ENCODE measurements around the gene SNAPIN. TPM values are rescaled to one million over a fixed set of nuclear protein-coding genes. Genes with fewer than 3 reads are reported as not detected.
"Not testable (repeated sequence)": the region's sequence is repeated elsewhere in the genome, so short reads cannot be mapped to it uniquely, and the experiment has no call there.

Gene SNAPIN
- total and polyA plus RNA-seq, 4 donors = 26.3 to 38.1 (median 33.6) TPM

GRCh38 chr1:153638261-153638660, 20.2 kb upstream of the SNAPIN start:
- WGBS, 2 donors = 92 to 94% methylated on average over 6 of the region's 6 CpGs
- no peaks in the 10 kb centered on the region for H3K27me3 ChIP-seq (ENCODE audit: control insufficient read depth in 3 of 3, insufficient read depth in 3 of 3, low read length in 2 of 3)
- no peak overlapping the region for H3K4me3 ChIP-seq
- H3K9me3 ChIP-seq (ENCODE audit: control insufficient read depth in 4 of 4, insufficient read depth in 3 of 4, low read length in 3 of 4) = no peaks in the 10 kb centered on the region
- H3K4me1 ChIP-seq (ENCODE audit: control insufficient read depth in 5 of 5, insufficient read depth in 5 of 5, low read length in 5 of 5) = peaks cover 0 to 15% (median 7%) of the 10 kb centered on the region in 5 donors
- DNase-seq (no peak), ATAC-seq (ENCODE audit: insufficient read depth, low FRiP score) (no peak)
- peak overlapping the region in 1 of 2 donors; percentile 42 for H3K9ac ChIP-seq (ENCODE audit: insufficient read depth in 1 of 2, low read length in 2 of 2)
- H3K27ac ChIP-seq (ENCODE audit: low read depth in 1 of 2, low read length in 1 of 2) = peak overlapping the region in 1 of 2 donors; percentile 49
- peaks cover 33 to 60% (median 47%) of the 10 kb centered on the region in 4 donors for H3K36me3 ChIP-seq (ENCODE audit: control insufficient read depth in 4 of 4, insufficient read depth in 4 of 4, low read length in 4 of 4)
- TF ChIP-seq CTCF (IDR thresholded peaks at IDR 0.05; ENCODE audit: control extremely low read depth, extremely low read depth) = no peak

GRCh38 chr1:153639280-153639679, 19.2 kb upstream of the SNAPIN start:
- no peak for TF ChIP-seq CTCF (IDR thresholded peaks at IDR 0.05; ENCODE audit: control extremely low read depth, extremely low read depth)
- H3K9ac ChIP-seq (ENCODE audit: insufficient read depth in 1 of 2, low read length in 2 of 2) = no peak overlapping the region
- peaks cover 0 to 15% (median 5%) of the 10 kb centered on the region in 5 donors for H3K4me1 ChIP-seq (ENCODE audit: control insufficient read depth in 5 of 5, insufficient read depth in 5 of 5, low read length in 5 of 5)
- H3K27ac ChIP-seq (ENCODE audit: low read depth in 1 of 2, low read length in 1 of 2) = no peak overlapping the region
- 87 to 92% methylated on average over 3 of the region's 3 CpGs for WGBS, 2 donors
- ATAC-seq (ENCODE audit: insufficient read depth, low FRiP score) (no peak), DNase-seq (no peak)
- no peaks in the 10 kb centered on the region for H3K27me3 ChIP-seq (ENCODE audit: control insufficient read depth in 3 of 3, insufficient read depth in 3 of 3, low read length in 2 of 3)
- no peaks in the 10 kb centered on the region for H3K9me3 ChIP-seq (ENCODE audit: control insufficient read depth in 4 of 4, insufficient read depth in 3 of 4, low read length in 3 of 4)
- H3K36me3 ChIP-seq (ENCODE audit: control insufficient read depth in 4 of 4, insufficient read depth in 4 of 4, low read length in 4 of 4) = peaks cover 41 to 65% (median 51%) of the 10 kb centered on the region in 4 donors
- H3K4me3 ChIP-seq = no peak overlapping the region

GRCh38 chr1:153640213-153640612, 18.3 kb upstream of the SNAPIN start:
- H3K27me3 ChIP-seq (ENCODE audit: control insufficient read depth in 3 of 3, insufficient read depth in 3 of 3, low read length in 2 of 3); H3K9ac ChIP-seq (ENCODE audit: insufficient read depth in 1 of 2, low read length in 2 of 2); H3K9me3 ChIP-seq (ENCODE audit: control insufficient read depth in 4 of 4, insufficient read depth in 3 of 4, low read length in 3 of 4); H3K4me3 ChIP-seq; DNase-seq; ATAC-seq (ENCODE audit: insufficient read depth, low FRiP score): not testable (repeated sequence)
- Histone ChIP-seq H3K36me3 (ENCODE audit: control insufficient read depth in 4 of 4, insufficient read depth in 4 of 4, low read length in 4 of 4) (peaks cover 46 to 70% (median 55%) of the 10 kb centered on the region in 4 donors), H3K27ac (ENCODE audit: low read depth in 1 of 2, low read length in 1 of 2) (peak overlapping the region in 1 of 2 donors; percentile 59), H3K4me1 (ENCODE audit: control insufficient read depth in 5 of 5, insufficient read depth in 5 of 5, low read length in 5 of 5) (peaks cover 0 to 15% (median 5%) of the 10 kb centered on the region in 5 donors)
- WGBS, 2 donors = 80 to 97% methylated on average over 5 of the region's 5 CpGs

GRCh38 chr1:153640861-153641260, 17.6 kb upstream of the SNAPIN start:
- Histone ChIP-seq H3K9me3 (ENCODE audit: control insufficient read depth in 4 of 4, insufficient read depth in 3 of 4, low read length in 3 of 4) (no peaks in the 10 kb centered on the region), H3K4me3 (no peak overlapping the region), H3K4me1 (ENCODE audit: control insufficient read depth in 5 of 5, insufficient read depth in 5 of 5, low read length in 5 of 5) (peaks cover 0 to 15% (median under 1%) of the 10 kb centered on the region in 5 donors), H3K9ac (ENCODE audit: insufficient read depth in 1 of 2, low read length in 2 of 2) (peak overlapping the region in 1 of 2 donors; percentile 20), H3K36me3 (ENCODE audit: control insufficient read depth in 4 of 4, insufficient read depth in 4 of 4, low read length in 4 of 4) (peaks cover 50 to 77% (median 61%) of the 10 kb centered on the region in 4 donors), H3K27ac (ENCODE audit: low read depth in 1 of 2, low read length in 1 of 2) (peak overlapping the region in 1 of 2 donors; percentile 51), H3K27me3 (ENCODE audit: control insufficient read depth in 3 of 3, insufficient read depth in 3 of 3, low read length in 2 of 3) (no peaks in the 10 kb centered on the region)
- TF ChIP-seq CTCF (IDR thresholded peaks at IDR 0.05; ENCODE audit: control extremely low read depth, extremely low read depth) = no peak
- DNase-seq = no peak
- ATAC-seq (ENCODE audit: insufficient read depth, low FRiP score) = no peak
- 77 to 82% methylated on average over 6 of the region's 6 CpGs for WGBS, 2 donors

All from lung (tissue), 12 donors.